K562 (cell line): ENCODE results near the gene OTULIN. TPM values are rescaled to one million over a fixed set of nuclear protein-coding genes. Genes with fewer than 3 reads are reported as not detected.

ENCODE experiments used
- ATAC-seq: fragments of 200-7000 bp; cut with Tn5 transposase; 3 replicates; pipeline ENCODE4 v1.9.1; 2020; ENCODE audit warnings: moderate library complexity
- BruUV-seq: library from RNA; stranded (reverse); fragments of 400-500 nt; replicated peaks from 2 replicates; lab custom pipeline; 2021; lab: Mats Ljungman, UMichigan
- CTCF ChIA-PET: fragments of 300-600 bp; formaldehyde crosslinking; extraction: SDS; loops from one replicate; lab custom pipeline; 2021; ENCODE audit warnings: low intra/inter-chr PET ratio; lab: Yijun Ruan, JAX
- POLR2A ChIA-PET: fragments of 300-600, 350-650 bp; sonication (Branson Sonifier 250); formaldehyde crosslinking; extraction: SDS; loops from one replicate; lab custom pipeline; 2021; ENCODE audit warnings: antibody characterized with exemption, inconsistent platforms; lab: Yijun Ruan, JAX
- DNase-seq, 4 experiments: peaks; one replicate each; pipeline versions ENCODE4 v3.0.0 to v3.0.0-alpha.2; 2011 to 2018; ENCODE audit warnings: low spot score in 3 of 4, mixed read lengths in 3 of 4; ENCODE audit errors: extremely low read depth in 1 of 4
- FAIRE-seq: peaks from 2 replicates; lab custom pipeline; 2011; peaks lifted over from hg19 to GRCh38; lab: Jason Lieb, UNC
- H2AFZ ChIP-seq: 2 replicates; pipeline ENCODE4 v1.6.0; 2011; ENCODE audit warnings: low read depth, low read length, control low read depth, inconsistent platforms
- H3K27ac ChIP-seq: fragments of 200-600 bp; 3 replicates; pipeline ENCODE4 v1.8.0; 2011; ENCODE audit warnings: low read depth, mild to moderate bottlenecking, control low read depth, inconsistent platforms, low read length, moderate library complexity, mixed read lengths; ENCODE audit errors: extremely low read depth
- H3K27me3 ChIP-seq, 2 experiments: fragments of 300-600 bp in 1 of 2; 2 replicates in 1 of 2; 3 replicates in 1 of 2; pipeline versions ENCODE4 v1.6.0 to v1.8.0; 2011; ENCODE audit warnings: inconsistent platforms in 2 of 2, low read length in 2 of 2, mild to moderate bottlenecking in 1 of 2, mixed read lengths in 1 of 2, moderate library complexity in 1 of 2; ENCODE audit not compliant: control insufficient read depth in 2 of 2, insufficient read depth in 2 of 2
- H3K36me3 ChIP-seq: fragments of 300-600 bp; 3 replicates; pipeline ENCODE4 v1.8.0; 2011; ENCODE audit warnings: mild to moderate bottlenecking, low read length, inconsistent platforms; ENCODE audit not compliant: control insufficient read depth, insufficient read depth
- H3K4me1 ChIP-seq, 2 experiments: fragments of 200-600 bp in 1 of 2; replicated peaks in 1 of 2; 2 replicates in 1 of 2; 3 replicates in 1 of 2; pipeline versions ENCODE4 v1.5.1 to v1.8.0; 2011; ENCODE audit warnings: inconsistent platforms in 2 of 2, low read length in 2 of 2, mild to moderate bottlenecking in 1 of 2, mixed read lengths in 1 of 2, moderate library complexity in 1 of 2; ENCODE audit not compliant: control insufficient read depth in 2 of 2, insufficient read depth in 2 of 2
- H3K4me2 ChIP-seq: 2 replicates; pipeline ENCODE4 v1.6.1; 2011; ENCODE audit warnings: low read length, control low read depth, inconsistent platforms, mixed read lengths; ENCODE audit not compliant: insufficient read depth
- H3K4me3 ChIP-seq: fragments of 200-600 bp; sonication (generic), shearing (Covaris generic); 2 replicates; pipeline ENCODE4 v1.5.1; 2016; ENCODE audit warnings: control low read depth, inconsistent platforms
- H3K79me2 ChIP-seq: fragments of 200-600 bp; 3 replicates; pipeline ENCODE4 v1.8.0; 2011; ENCODE audit warnings: low read length, inconsistent platforms; ENCODE audit not compliant: control insufficient read depth, insufficient read depth
- H3K9ac ChIP-seq, 2 experiments: 2 replicates each; pipeline versions ENCODE4 v1.6.0 to v1.6.1; 2011; ENCODE audit warnings: low read depth in 2 of 2, low read length in 2 of 2, control low read depth in 1 of 2, inconsistent platforms in 1 of 2, mild to moderate bottlenecking in 1 of 2, mixed read lengths in 1 of 2; ENCODE audit not compliant: insufficient read depth in 1 of 2
- H3K9me1 ChIP-seq: one replicate; pipeline ENCODE4 v1.6.0; 2011; ENCODE audit warnings: inconsistent platforms, mild to moderate bottlenecking, low read length, moderate library complexity; ENCODE audit not compliant: control insufficient read depth, insufficient read depth
- H3K9me3 ChIP-seq: replicated peaks from 2 replicates; pipeline ENCODE4 v1.5.1; 2011; ENCODE audit warnings: low read depth, low read length, inconsistent platforms; ENCODE audit not compliant: control insufficient read depth, insufficient read depth
- H4K20me1 ChIP-seq: replicated peaks from 2 replicates; pipeline ENCODE4 v1.6.1; 2011; ENCODE audit warnings: low read length, inconsistent platforms, mixed read lengths; ENCODE audit not compliant: control insufficient read depth, insufficient read depth
- CCAR2 ChIP-seq: fragments of 200-400 bp; formaldehyde crosslinking; IDR thresholded peaks from 2 replicates; pipeline ENCODE4 v1.6.1; 2017; ENCODE audit warnings: mild to moderate bottlenecking, low read depth, low read length
- ELK3 ChIP-seq: fragments of 450-650 bp; formaldehyde crosslinking; IDR thresholded peaks from 2 replicates; pipeline ENCODE4 v1.4.0; 2020; ENCODE audit warnings: mild to moderate bottlenecking
- FOXK2 ChIP-seq, 2 experiments: fragments of 450-650 bp; IDR thresholded peaks in 1 of 2; conservative IDR thresholded peaks in 1 of 2; 2 replicates each; pipeline ENCODE4 v1.6.1; 2016; ENCODE audit warnings: low read depth in 2 of 2, mild to moderate bottlenecking in 1 of 2
- GABPB1 ChIP-seq: sonication (generic); formaldehyde crosslinking; IDR thresholded peaks from 2 replicates; pipeline ENCODE4 v1.8.0; 2022; ENCODE audit warnings: mild to moderate bottlenecking, missing genetic modification reagents
- GTF2F1 ChIP-seq: IDR thresholded peaks from 2 replicates; pipeline ENCODE4 v1.6.1; 2011; ENCODE audit warnings: low read depth, low read length, improper control_type of control experiment
- KLF1 ChIP-seq: fragments of 450-650 bp; IDR thresholded peaks from 2 replicates; pipeline ENCODE4 v1.6.1; 2016; ENCODE audit warnings: missing genetic modification characterization, missing compliant biosample characterization
- MLLT1 ChIP-seq, 2 experiments: fragments of 450-650 bp; IDR thresholded peaks; 2 replicates each; pipeline ENCODE4 v1.6.1; 2016
- SRSF1 ChIP-seq: fragments of 200-400 bp; formaldehyde crosslinking; IDR thresholded peaks from 2 replicates; pipeline ENCODE4 v1.6.1; 2017; ENCODE audit warnings: mild to moderate bottlenecking, low read depth, low read length, moderate library complexity
- STAT5B ChIP-seq: fragments of 250-450 bp; sonication (Bioruptor Pico); IDR thresholded peaks from 2 replicates; pipeline ENCODE4 v1.8.0; 2021; ENCODE audit warnings: mild to moderate bottlenecking, inconsistent platforms
- ZBTB5 ChIP-seq: fragments of 450-650 bp; IDR thresholded peaks from 2 replicates; pipeline ENCODE4 v1.6.1; 2017; ENCODE audit warnings: antibody characterized with exemption
- ZNF140 ChIP-seq: fragments of 250-450 bp; sonication (Bioruptor Pico); IDR thresholded peaks from 2 replicates; pipeline ENCODE4 v1.8.0; 2021; ENCODE audit warnings: moderate library complexity, mild to moderate bottlenecking, inconsistent platforms
- ZNF609 ChIP-seq: sonication (generic); formaldehyde crosslinking; IDR thresholded peaks from 2 replicates; pipeline ENCODE4 v1.8.1; 2023; ENCODE audit warnings: missing genetic modification reagents, mild to moderate bottlenecking, borderline replicate concordance
- ZNF75A ChIP-seq: fragments of 450-650 bp; formaldehyde crosslinking; IDR thresholded peaks from 2 replicates; pipeline ENCODE4 v1.4.0; 2020; ENCODE audit warnings: mild to moderate bottlenecking
- WGBS: fragments of 100-300 bp; shearing (Covaris generic); methylation state at CpG from one replicate; pipeline ENCODE4 v1.1.6; 2016; ENCODE audit warnings: low coverage, mixed read lengths; ENCODE audit not compliant: insufficient coverage; ENCODE audit errors: missing lambda C conversion rate; 5-methylcytosine and 5-hydroxymethylcytosine counted together
- in situ Hi-C: fragments of 300-500 bp; cut with MboI; formaldehyde crosslinking; loops from 4 replicates; pipeline ENCODE4 v1.15.0; 2018; ENCODE audit warnings: inconsistent platforms, mixed read lengths
- intact Hi-C: fragments of 100-400 bp; cut with micrococcal nuclease; formaldehyde crosslinking; loops from 2 replicates; pipeline ENCODE4 v1.14.2; 2022
- polyA plus RNA-seq, 8 experiments: library from polyadenylated mRNA; depleted of rRNA in 4 of 8; stranded (reverse) in 5 of 8; unstranded in 3 of 8; fragments of >200 nt; fragmentation: Nextera tagmentation in 2 of 8; fragmentation: Illumina TruSeq in 1 of 8; extraction: Ambion mirVana in 2 of 8; extraction: Trizol in 1 of 8; gene quantifications; 2 replicates each; pipeline versions ENCODE4 v1.2.1 to v1.2.3, GENCODE V29; 2011 to 2014; ENCODE audit warnings: inconsistent platforms in 1 of 8, missing spikeins in 1 of 8
- total RNA-seq, 7 experiments: library from RNA; depleted of rRNA in 6 of 7; stranded (reverse); fragments of >200 nt in 6 of 7; fragmentation: Illumina TruSeq in 2 of 7; extraction: Trizol in 2 of 7; gene quantifications; 2 replicates each; pipeline versions ENCODE4 v1.2.1 to v1.2.3, GENCODE V29; 2011 to 2021; ENCODE audit warnings: low replicate concordance in 1 of 7

The OTULIN gene
- total and polyA plus RNA-seq, 9 of the 15 experiments (the other 6 are each of a cell fraction or from before 2014, with no cell fraction given) = 3.3 to 33.6 (median 20.1) TPM

- TF ChIP-seq ZBTB5 (no peak), GABPB1 (CRISPR knock-in tag) (no peak), FOXK2 (conservative IDR thresholded peaks at IDR 0.05 in 1 of 2, IDR thresholded peaks at IDR 0.05 in 1 of 2; ENCODE audit: low read depth in 2 of 2) (no peak), SRSF1 (no peak), GTF2F1 (no peak), KLF1 (tag) (no peak)
These were observed 36.2 kb upstream of the OTULIN start (continued) for GRCh38 chr5:14628346-14628745.

DNA sequence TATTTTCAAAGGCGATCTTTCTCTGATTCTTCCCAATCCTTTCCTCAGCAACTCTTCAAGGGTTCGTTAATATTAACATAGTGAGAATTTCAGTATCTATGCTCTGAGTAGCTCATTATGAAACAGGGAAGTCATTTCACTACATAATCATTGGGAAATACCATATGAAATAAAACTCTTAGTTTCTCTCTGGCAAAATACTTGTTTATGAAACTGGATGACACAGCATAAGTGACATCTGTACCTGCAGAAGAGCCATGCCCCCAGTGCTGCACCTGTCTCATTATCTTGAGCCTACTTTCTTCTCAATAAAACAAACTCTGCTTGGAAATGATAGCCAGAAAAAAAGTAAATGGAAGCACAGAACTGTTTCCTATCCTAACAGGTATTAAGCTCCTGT, 33.8 kb upstream of the OTULIN start:
- no peaks in the 10 kb centered on the region; a peak in 1 of 5 replicates for H3K27me3 ChIP-seq
- no peak overlapping the region for H3K4me3 ChIP-seq
- no peak overlapping the region for H3K9ac ChIP-seq
- H4K20me1 ChIP-seq = no peaks in the 10 kb centered on the region
- no peak overlapping the region for H2AFZ ChIP-seq
- H3K4me2 ChIP-seq = no peak overlapping the region
- no peak for ATAC-seq
- H3K79me2 ChIP-seq = no peaks in the 10 kb centered on the region
- no peaks in the 10 kb centered on the region for H3K36me3 ChIP-seq
- H3K27ac ChIP-seq = no peak overlapping the region
- 0% methylated on average over 2 of the region's 2 CpGs for WGBS
- in situ Hi-C loops (no loop called here), intact Hi-C loops (no loop called here)
- no peaks in the 10 kb centered on the region for H3K4me1 ChIP-seq
- H3K9me3 ChIP-seq = no peaks in the 10 kb centered on the region
- ChIA-PET POLR2A (interaction anchor here (0.6 kb wide), 1 partner anchor 25 kb away, joined by 3 read pairs; no protein-coding TSS in a partner anchor), CTCF (no interaction called here)
- no peaks in the 10 kb centered on the region for H3K9me1 ChIP-seq
- no peak for DNase-seq
- FAIRE-seq = no peak
- BruUV-seq = no TSS peak
- TF ChIP-seq ZNF609 (CRISPR knock-in tag) (no peak), ZNF140 (no peak), STAT5B (CRISPR knock-in tag) (no peak), ZNF75A (CRISPR knock-in tag) (no peak), ELK3 (CRISPR knock-in tag) (no peak), MLLT1 (IDR thresholded peaks at IDR 0.05) (no peak), CCAR2 (no peak)
